ENCODE results near the gene BANF2. TPM values are rescaled to one million over a fixed set of nuclear protein-coding genes. Genes with fewer than 3 reads are reported as not detected.
A peak's percentile ranks its signal among the peaks of the same experiment; 100 is the strongest.

Gene BANF2
- total and polyA plus RNA-seq, 2 of the 13 experiments (the other 11 are each of a cell fraction or from before 2014, with no cell fraction given), result 0.35 TPM; not detected in 1

DNA sequence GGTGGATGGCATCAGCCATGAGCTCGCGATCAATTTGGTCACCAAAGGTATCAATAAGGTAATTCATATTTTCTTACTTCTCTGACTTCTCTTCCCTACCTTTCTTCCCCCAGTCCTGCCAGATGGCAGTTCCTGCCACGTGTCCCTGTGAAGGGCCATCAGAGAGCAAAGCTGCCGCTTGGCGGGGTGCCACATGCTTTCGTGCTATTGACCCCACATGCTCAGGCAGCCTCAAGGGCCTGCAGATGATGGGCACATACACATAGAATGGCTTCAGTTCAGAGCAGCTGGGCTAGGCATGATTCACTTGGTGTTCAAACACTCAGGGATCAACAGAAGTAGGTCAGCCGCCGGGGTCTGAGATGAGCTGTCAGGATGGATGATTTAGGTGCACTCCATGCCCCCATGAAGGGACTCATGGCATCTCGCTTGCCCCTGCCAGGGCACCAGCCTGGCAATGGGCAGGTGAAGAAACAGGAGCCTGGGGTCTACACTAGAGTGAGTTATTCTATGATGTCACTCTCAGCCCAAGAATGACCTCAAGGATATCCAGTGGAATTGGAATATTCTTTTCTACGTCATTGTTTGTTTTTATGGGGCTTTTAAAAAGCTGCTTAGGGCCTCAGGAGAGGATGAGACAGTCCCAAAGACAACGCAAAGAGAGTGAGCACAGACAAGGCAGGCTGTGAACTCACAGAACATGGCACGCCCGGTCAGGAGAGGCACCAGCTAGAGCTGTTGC, 25.5 kb downstream of the BANF2 start (continued):
- TF ChIP-seq SUZ12 (IDR thresholded peaks at IDR 0.05; ENCODE audit: low read depth, low read length) (no peak), ZNF720 (CRISPR knock-in tag; IDR thresholded peaks at IDR 0.05) (no peak), ZNF282 (IDR thresholded peaks at IDR 0.05; ENCODE audit: partially characterized antibody) (no peak), TCF7L2 (IDR thresholded peaks at IDR 0.05; ENCODE audit: low read depth, low read length) (no peak), PCBP2 (optimal IDR thresholded peaks at IDR 0.05; ENCODE audit: low read depth, low read length, poor library complexity, severe bottlenecking) (no peak), NFIB (CRISPR knock-in tag; IDR thresholded peaks at IDR 0.05; ENCODE audit: borderline replicate concordance) (no peak), ZNF607 (CRISPR knock-in tag; IDR thresholded peaks at IDR 0.05; ENCODE audit: borderline replicate concordance) (no peak), CAMTA2 (CRISPR knock-in tag; IDR thresholded peaks at IDR 0.05; ENCODE audit: borderline replicate concordance) (no peak), IRF9 (CRISPR knock-in tag; IDR thresholded peaks at IDR 0.05; ENCODE audit: borderline replicate concordance) (no peak), HMGXB3 (CRISPR knock-in tag; IDR thresholded peaks at IDR 0.05; ENCODE audit: borderline replicate concordance) (no peak), PBX3 (CRISPR knock-in tag; IDR thresholded peaks at IDR 0.05; ENCODE audit: borderline replicate concordance) (no peak), TBP (CRISPR knock-in tag; IDR thresholded peaks at IDR 0.05) (no peak), CREB3 (CRISPR knock-in tag; IDR thresholded peaks at IDR 0.05) (no peak)
- TF ChIP-seq, protein P1, sequence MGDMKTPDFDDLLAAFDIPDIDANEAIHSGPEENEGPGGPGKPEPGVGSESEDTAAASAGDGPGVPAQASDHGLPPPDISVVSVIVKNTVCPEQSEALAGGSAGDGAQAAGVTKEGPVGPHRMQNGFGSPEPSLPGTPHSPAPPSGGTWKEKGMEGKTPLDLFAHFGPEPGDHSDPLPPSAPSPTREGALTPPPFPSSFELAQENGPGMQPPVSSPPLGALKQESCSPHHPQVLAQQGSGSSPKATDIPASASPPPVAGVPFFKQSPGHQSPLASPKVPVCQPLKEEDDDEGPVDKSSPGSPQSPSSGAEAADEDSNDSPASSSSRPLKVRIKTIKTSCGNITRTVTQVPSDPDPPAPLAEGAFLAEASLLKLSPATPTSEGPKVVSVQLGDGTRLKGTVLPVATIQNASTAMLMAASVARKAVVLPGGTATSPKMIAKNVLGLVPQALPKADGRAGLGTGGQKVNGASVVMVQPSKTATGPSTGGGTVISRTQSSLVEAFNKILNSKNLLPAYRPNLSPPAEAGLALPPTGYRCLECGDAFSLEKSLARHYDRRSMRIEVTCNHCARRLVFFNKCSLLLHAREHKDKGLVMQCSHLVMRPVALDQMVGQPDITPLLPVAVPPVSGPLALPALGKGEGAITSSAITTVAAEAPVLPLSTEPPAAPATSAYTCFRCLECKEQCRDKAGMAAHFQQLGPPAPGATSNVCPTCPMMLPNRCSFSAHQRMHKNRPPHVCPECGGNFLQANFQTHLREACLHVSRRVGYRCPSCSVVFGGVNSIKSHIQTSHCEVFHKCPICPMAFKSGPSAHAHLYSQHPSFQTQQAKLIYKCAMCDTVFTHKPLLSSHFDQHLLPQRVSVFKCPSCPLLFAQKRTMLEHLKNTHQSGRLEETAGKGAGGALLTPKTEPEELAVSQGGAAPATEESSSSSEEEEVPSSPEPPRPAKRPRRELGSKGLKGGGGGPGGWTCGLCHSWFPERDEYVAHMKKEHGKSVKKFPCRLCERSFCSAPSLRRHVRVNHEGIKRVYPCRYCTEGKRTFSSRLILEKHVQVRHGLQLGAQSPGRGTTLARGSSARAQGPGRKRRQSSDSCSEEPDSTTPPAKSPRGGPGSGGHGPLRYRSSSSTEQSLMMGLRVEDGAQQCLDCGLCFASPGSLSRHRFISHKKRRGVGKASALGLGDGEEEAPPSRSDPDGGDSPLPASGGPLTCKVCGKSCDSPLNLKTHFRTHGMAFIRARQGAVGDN (CRISPR knock-in tag; IDR thresholded peaks at IDR 0.05), result peak; percentile 69
- TF ChIP-seq, protein P2, sequence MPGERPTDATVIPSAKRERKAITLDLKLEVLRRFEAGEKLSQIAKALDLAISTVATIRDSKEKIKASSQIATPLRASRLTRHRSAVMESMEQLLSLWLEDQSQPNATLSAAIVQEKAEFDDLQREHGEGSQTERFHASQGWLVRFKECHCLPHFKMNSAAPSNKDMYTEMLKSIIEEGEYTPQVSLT (CRISPR knock-in tag; IDR thresholded peaks at IDR 0.05; ENCODE audit: borderline replicate concordance, low read depth), result no peak

All from HepG2 (cell line).